GM12801 (cell line): ENCODE measurements around the gene NUDCD3.

Experiments used
- CTCF ChIP-seq: IDR thresholded peaks from one replicate; pipeline ENCODE4 v1.5.1; 2011; ENCODE audit warnings: control low read depth; ENCODE audit not compliant: insufficient read length; ENCODE audit errors: extremely low read depth

Gene NUDCD3

DNA sequence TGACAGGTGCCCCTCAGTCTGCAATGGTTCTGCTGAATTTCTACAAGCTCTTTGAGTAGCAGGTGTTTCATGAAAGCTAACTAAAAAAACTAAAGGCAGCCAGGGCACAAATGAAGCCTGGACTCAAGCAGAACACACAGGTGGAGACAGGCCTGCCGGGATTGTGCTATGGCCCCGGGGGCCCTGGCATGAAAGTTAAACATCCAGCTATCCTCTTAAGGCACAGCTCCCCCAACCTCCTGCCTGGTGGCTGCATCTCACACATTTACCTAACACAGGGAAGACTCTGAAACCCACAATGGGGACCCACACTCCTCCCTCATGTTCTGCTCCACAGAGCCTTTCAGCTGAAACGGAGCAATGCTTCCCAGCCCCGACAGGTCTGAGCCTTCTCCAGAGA is 88.8 kb downstream of the NUDCD3 start:
- TF ChIP-seq CTCF = no peak

DNA sequence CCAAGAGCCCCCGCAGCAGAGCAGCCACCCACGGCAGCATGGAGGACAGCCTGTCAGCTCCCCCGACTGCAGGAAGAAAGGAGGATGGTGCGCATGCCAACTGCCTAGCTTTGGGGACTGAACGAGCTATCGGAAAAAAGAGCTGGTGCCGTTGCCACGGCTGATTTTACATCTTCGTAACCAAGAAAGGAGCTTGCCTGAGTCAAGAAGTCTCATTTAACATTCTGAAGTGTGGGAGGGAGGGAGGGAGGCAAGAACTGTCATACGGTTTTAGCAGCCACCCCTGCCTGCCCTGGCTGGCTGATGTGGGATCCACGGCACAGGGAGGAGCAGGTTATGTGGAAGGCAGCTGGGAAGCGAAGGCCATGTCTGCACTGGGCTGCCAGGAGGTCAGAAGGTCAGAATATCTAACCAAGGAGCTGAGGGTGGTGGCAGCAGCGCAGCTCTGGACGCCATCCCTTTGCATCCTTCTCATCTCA is 90.4 kb downstream of the NUDCD3 start:
- TF ChIP-seq CTCF = no peak

DNA sequence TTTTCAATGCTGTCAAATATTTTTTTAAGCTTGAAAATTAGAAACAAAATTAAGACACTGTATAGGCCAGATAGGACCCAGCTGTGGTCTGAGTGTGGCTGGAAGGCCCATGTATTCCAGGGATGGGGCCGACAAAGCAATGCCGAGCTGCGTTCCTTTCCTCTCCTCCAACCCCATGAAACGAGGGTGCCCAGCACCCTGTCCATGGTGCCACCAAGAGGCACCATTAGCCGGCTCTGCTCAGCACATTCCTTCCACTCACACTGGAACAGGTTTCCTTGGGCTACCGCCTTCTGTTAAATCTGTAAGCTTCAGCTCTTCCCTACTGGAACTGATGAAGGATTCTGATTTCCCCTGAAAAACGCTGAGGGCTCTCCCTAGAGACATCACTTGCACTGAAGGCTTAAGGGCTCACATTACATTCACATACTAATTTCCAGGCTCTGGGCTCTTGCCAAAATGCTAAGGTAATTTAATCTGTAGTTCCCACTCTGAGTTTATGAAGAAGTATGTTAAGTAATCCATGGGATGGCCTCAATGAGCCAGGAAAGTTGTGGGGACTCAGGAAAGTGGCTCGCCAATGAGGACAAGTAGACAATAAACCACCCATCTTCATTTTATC is 91.4 kb downstream of the NUDCD3 start:
- TF ChIP-seq CTCF = no peak

GRCh38 chr7:44398511-44398911 is 91.9 kb downstream of the NUDCD3 start:
- no peak for TF ChIP-seq CTCF

- TF ChIP-seq CTCF = no peak
These were observed 93.4 kb downstream of the NUDCD3 start for GRCh38 chr7:44396931-44397545.

DNA sequence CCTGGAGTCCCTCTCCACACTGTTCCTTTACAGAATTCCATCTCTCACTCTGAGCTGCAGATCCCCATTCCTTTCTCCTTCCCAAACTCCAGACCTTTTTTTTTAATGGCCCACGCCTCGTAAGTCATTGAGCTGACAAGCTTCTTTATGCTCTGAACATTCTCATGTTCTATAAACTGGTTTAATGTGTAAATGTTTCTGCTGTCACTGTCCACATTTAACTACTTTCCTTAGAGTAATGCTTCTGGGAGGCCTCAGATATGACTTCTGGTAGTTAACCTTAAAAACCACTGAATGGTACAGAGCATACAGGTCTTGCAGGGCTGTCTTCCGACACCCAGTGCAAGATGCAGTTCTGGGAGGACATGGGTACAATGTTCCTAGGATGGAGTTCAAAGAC is 94.0 kb downstream of the NUDCD3 start:
- TF ChIP-seq CTCF = no peak

DNA sequence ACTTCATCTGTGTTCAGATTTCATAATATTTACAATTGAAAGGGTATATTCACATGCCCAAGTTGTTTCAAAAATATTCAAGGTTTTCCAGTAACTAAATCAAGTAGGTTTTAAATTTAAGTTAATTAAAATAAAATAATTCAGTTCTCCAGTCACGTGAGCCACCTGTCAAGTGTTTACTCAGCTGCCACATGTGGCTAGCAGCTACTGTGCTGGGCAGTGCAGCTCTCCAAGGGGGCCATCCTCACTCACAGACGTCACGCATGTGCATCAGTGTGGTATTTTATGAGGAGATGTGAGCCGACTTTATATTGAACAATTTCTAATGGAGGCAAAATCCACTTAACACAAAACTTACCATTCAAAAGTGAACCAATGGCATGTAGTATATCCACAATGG is 95.4 kb downstream of the NUDCD3 start:
- no peak for TF ChIP-seq CTCF
